Measurements from ENCODE around the gene COQ9.
"Not testable (repeated sequence)": the region's sequence is repeated elsewhere in the genome, so short reads cannot be mapped to it uniquely, and the experiment has no call there.

COQ9 gene

GRCh38 chr16:57427824-57428223 is 19.5 kb upstream of the COQ9 start:
- no peak for DNase-seq

DNA sequence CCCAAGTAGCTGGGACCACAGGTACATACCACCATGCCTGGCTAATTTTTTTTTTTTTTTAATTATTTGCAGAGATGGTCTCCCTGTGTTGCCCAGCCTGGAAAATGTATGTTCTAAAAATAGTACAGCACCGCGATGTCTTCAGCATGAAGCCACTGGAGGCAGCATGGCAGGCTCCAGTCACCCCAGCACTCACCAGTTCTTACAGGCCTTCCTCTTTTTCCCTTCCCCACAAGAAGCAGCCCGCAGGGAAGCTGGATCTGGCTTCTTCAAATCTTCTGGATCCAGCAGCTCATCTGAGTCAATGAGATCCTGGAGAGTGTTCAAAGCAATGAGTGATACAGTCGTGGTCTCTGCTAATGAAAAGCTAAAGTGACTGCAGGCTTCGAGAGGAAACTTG is 16.3 kb upstream of the COQ9 start:
- DNase-seq = no peak

DNA sequence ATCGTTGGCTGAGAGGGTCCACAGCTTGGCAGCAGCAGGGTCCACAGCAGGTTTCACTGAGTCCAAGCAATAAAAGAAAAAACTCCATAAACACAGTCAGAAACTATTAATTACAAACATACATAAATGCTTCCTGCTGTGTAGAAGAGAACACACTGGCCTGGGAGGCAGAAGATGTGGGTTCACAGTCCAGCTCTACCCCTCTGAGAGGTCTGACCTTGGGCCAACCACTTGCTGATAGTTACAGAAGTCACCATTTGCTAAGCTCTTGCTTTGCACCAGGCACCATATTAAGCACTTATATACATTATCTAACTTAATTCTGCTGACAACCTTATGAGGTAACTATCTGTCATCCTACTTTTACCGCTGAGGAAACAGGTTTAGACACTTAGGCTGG is 14.8 kb upstream of the COQ9 start:
- DNase-seq = no peak

GRCh38 chr16:57432989-57433388 is 14.3 kb upstream of the COQ9 start:
- no peak for DNase-seq

- no peak for DNase-seq
Measured at GRCh38 chr16:57434003-57434402, 13.3 kb upstream of the COQ9 start.

GRCh38 chr16:57435838-57436237 is 11.4 kb upstream of the COQ9 start:
- DNase-seq = no peak

DNA sequence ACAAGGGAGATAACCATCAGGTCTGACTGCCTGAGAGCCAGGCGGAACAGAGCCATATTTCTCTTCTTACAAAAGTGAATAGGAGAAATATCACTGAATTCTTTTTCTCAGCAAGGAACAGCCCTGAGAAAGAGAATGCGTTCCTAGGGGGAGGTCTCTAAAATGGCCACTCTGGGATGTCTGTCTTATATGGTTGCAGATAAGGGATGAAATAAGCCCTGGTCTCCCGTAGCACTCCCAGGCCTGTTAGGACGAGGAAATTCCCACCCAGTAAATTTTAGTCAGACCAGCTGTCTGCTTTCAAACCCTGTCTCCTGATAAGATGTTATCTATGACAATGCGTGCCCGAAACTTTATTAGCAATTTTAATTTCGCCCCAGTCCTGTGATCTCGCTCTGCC is 7.3 kb upstream of the COQ9 start:
- DNase-seq = peak; percentile 13

- DNase-seq = not testable (repeated sequence)
Measured at GRCh38 chr16:57440551-57440950, 6.7 kb upstream of the COQ9 start.

- no peak for DNase-seq
Measured at GRCh38 chr16:57444711-57445110, 2.6 kb upstream of the COQ9 start.

DNA sequence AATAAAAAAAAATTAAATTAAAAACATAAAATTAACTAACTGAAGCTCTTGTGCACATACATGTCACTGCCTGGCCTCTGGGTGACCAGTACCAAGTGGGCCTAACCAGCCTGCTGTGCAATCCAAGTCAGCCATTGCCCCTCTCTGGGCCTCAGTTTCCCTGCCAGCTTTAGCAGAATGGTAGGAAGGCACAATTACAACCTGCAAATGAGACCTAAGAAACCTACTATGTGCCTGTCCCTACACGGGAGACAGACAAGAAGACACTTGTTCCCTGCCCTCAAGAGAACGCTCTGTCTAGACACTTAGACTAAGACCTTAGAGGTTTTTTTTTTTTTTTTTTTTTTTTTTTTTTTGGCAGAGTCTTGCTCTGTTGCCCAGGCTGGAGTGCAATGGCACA is 1.8 kb upstream of the COQ9 start:
- DNase-seq = no peak

DNA sequence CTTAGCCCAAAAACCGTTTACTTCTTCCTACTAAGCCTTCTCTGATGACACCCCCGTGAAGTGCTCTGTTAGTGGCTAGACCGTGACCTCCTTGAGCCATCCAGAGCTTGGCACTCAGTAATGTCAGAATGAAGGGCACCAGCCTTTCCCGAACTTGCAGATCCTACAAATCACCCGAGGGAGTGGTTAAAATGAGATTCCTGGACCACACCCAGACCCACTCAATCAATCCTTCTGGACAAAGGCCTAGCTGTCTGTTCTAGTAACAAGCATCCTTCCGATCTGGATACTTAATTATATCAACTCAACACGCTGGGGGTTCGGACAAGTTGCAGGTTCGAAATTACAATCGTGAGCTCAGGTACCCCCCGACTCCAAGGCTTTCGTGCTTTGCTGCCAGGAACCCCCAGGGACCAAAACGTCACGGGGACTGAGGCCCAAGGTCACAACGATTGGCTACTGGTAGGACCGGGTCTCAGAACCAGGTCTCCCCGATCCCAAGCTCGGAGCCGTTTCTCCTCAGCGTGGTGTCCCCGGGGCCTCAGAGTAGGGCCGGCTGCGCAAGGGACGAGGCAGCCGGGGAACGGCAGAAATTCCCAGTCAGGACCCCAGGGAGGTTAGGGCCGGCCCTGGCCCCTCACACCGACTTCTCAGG is 621 bp upstream of the COQ9 start:
- peak; percentile 40 for DNase-seq

GRCh38 chr16:57452021-57452420 is 4.7 kb downstream of the COQ9 start:
- DNase-seq = no peak

DNA sequence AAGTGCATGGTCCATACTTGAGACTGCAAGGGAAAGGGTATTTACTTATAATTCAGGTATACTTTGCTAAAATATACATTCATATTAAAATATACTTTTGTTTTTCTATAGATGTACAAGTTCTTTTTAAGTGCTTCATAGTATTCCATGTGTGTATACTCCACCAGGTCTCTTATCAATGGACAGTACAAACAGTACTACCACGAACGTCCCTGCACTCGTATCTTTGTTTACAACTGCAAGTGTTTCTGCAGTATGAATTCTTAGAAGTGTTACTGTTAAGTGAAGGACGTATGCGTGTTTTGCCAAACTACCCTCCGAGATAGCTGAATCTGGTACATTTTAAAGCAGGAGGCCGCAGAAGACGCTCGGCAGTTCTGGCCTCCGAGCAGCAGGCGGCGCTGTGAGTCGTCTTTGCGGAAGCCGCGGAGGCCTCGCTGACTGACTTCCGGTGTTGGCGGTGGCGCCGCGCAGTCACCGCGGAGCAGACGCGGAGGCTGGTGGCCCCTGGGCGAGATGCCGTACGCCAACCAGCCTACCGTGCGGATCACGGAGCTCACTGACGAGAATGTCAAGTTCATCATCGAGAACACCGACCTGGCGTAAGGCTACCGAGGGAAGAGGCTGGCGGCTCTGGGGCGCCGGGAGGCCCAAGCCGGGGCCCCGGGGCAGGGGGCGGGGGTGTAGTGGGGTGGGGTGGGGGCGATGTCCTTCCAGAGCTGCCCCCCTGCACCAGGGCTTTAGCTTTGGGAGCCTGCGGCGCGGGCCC is 15.1 kb downstream of the COQ9 start, which contains the start of gene POLR2C:
TSS of gene POLR2C (plus strand) at position 471 of the 769 bp plus-strand sequence. CDS start at position 517, 46 bp downstream.
- DNase-seq = peak; percentile 94

DNA sequence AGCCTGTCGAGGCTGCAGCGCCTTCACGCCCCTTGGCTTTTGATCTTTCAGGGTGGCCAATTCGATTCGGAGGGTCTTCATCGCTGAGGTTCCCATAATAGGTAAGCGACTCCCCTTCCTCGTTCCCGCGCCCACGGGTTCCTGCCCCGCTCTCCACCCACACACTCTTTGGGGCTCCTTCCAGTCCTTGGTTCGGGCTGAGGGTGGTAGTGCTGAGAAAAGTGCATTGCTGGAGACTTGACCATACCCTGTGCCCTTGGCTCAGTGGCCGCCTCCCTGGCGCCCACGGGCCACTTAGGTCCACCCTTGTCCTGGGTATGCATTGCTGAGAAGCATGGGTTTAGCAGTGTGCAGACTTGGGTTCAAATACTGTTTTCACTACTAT is 15.7 kb downstream of the COQ9 start:
- no peak for DNase-seq

DNA sequence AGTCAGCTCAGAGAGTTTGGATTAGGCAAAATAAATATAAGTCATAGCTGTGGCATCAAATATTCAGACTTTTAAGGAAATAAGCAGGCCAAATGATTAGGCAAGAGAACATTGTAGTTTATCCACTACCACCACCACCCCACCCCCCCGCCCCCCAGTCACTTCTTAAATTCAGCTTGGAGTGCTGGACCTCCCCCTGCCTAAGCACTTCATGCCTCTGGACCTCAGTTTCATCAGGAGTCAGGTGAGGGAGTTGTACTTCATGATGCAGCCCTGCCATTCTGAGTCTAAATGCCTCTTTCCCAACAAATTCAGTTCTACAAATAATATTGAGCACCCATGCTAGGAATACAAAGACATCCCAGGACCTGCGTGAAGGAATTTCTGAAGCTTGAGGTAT is 17.2 kb downstream of the COQ9 start:
- no peak for DNase-seq

DNA sequence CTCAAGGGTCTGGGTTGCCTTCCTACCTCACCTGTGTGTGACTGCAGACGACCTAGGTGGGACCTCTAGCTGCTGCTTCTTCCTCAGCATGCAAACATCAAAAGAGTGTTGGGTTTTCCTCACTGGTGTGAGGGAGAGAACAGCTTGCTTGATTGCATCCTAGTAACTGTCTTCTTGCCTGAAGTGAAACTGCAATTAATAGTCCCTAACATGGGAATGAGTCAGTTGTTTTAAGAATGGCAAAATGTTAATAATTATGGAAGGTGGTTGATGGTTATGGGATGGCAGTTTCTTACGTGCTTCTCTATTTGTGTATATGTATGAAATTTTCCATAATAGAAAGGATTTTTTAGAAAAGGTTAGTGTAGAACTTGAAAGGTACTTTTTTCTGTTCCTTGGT is 21.1 kb downstream of the COQ9 start:
- no peak for DNase-seq

- no peak for DNase-seq
Measured at GRCh38 chr16:57469046-57469445, 21.8 kb downstream of the COQ9 start.

GRCh38 chr16:57469917-57470470 is 22.7 kb downstream of the COQ9 start:
- DNase-seq = no peak

DNA sequence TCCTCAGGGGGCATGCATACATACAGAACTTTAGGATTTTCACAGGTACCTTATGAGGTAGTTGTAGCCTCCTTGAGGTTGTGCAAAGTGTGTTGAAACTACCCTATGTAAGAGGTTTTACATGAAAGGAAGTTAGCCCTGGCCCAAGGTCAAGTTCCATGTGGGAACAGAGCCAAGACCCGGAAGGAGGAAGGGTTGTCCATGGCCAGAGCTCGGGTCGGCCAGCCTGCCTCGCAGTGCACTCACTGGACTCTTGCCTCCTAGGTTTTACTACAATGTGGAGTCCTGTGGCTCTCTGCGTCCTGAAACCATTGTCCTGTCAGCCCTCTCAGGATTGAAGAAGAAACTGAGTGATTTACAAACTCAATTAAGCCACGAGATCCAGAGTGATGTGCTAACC is 23.4 kb downstream of the COQ9 start:
- DNase-seq = no peak

- no peak for DNase-seq
Measured at GRCh38 chr16:57471209-57471608, 23.9 kb downstream of the COQ9 start.

- no peak for DNase-seq
Measured at GRCh38 chr16:57471852-57472664, 24.8 kb downstream of the COQ9 start.

DNA sequence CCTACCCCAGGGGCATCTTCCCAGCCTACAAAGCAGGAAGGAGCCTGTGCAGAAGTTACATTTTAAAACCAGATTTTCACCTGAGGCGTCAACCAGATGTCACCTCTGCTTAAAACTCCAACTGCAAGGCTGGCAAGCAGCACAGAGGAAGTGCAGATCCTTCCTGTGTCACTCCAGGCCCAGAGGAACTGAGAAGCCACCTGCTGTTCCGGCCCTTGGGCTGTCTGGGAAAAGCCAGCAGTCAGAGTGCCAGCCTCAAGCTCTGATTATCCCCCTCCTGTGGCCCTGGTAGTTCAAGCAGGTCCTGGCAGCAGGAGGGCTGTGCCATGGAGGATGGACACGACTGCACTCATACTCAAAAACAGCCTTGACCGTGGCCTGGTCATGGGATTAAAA is 25.4 kb downstream of the COQ9 start:
- no peak for DNase-seq

- no peak for DNase-seq
Measured at GRCh38 chr16:57473176-57473840, 26.0 kb downstream of the COQ9 start.

Data from CD4-positive, alpha-beta T cell treated with Interleukin-10 for 1 hour (primary cell).